Cardiac muscle cell (in vitro differentiated cells and primary cell): ENCODE data around the gene TRMU. TPM values are rescaled to one million over a fixed set of nuclear protein-coding genes. Genes with fewer than 3 reads are reported as not detected.

ENCODE experiments used
- DNase-seq, 2 donors: peaks; one replicate each; pipeline versions ENCODE4 v3.0.0 to v3.0.0-alpha.2; 2010 to 2017; ENCODE audit warnings: low read depth in 1 of 2, low spot score in 1 of 2
- H3K27ac ChIP-seq: fragments of 200-600 bp; sonication (generic); 2 replicates; pipeline ENCODE4 v1.5.1; 2016
- H3K27me3 ChIP-seq: fragments of 200-600 bp; sonication (generic); 2 replicates; pipeline ENCODE4 v1.6.0; 2016; ENCODE audit warnings: control low read depth
- H3K36me3 ChIP-seq: fragments of 200-600 bp; sonication (generic); 2 replicates; pipeline ENCODE4 v1.5.1; 2016; ENCODE audit warnings: control low read depth
- H3K4me1 ChIP-seq: fragments of 200-600 bp; sonication (generic); 2 replicates; pipeline ENCODE4 v1.8.1; 2017; ENCODE audit warnings: low read depth, mild to moderate bottlenecking, mixed run types
- H3K4me3 ChIP-seq: fragments of 200-600 bp; sonication (generic); 2 replicates; pipeline ENCODE4 v1.5.1; 2016; ENCODE audit warnings: mild to moderate bottlenecking
- H3K9me3 ChIP-seq: fragments of 200-600 bp; sonication (generic); 2 replicates; pipeline ENCODE4 v1.5.1; 2017; ENCODE audit warnings: low read depth, mild to moderate bottlenecking, control low read depth
- polyA plus RNA-seq: library from polyadenylated mRNA; unstranded; fragments of >200 nt; fragmentation: Nextera tagmentation; extraction: Ambion mirVana; gene quantifications from 2 replicates; pipeline ENCODE4 v1.2.1, GENCODE V29; 2016
- total RNA-seq: library from RNA; depleted of rRNA; stranded (reverse); fragments of >200 nt; gene quantifications from 2 replicates; pipeline ENCODE4 v1.2.3, GENCODE V29; 2016
- TF ChIP-seq, protein P1 (sequence below): IDR thresholded peaks from 2 replicates; pipeline ENCODE4 v1.5.1; 2012; ENCODE audit warnings: low read depth, mild to moderate bottlenecking, low read length

The TRMU gene
- total and polyA plus RNA-seq, 2 experiments from 2014 or later, result 127 to 130 TPM

DNA sequence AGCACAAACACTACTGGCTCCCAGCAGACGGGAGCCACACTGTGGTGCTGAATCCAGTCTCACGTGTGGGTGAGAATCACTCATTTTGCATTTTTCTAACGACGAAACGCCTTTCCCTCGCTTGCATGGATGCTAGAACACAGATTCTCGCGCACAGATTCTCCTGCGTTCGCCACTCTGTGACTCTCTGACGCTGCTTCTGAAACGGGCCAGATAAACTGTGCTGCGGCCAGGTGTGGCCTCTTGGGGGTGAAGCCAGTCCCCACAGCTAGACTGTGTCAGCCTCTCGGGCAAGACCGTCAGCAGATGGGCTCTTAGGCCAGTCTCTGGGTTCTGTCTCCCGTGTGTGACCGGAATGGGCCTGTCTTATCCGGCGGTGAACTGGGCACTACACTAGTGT, 44.6 kb downstream of the TRMU start:
- no peaks in the 10 kb centered on the region for H3K9me3 ChIP-seq
- H3K27ac ChIP-seq, result no peak overlapping the region
- TF ChIP-seq, protein P1, sequence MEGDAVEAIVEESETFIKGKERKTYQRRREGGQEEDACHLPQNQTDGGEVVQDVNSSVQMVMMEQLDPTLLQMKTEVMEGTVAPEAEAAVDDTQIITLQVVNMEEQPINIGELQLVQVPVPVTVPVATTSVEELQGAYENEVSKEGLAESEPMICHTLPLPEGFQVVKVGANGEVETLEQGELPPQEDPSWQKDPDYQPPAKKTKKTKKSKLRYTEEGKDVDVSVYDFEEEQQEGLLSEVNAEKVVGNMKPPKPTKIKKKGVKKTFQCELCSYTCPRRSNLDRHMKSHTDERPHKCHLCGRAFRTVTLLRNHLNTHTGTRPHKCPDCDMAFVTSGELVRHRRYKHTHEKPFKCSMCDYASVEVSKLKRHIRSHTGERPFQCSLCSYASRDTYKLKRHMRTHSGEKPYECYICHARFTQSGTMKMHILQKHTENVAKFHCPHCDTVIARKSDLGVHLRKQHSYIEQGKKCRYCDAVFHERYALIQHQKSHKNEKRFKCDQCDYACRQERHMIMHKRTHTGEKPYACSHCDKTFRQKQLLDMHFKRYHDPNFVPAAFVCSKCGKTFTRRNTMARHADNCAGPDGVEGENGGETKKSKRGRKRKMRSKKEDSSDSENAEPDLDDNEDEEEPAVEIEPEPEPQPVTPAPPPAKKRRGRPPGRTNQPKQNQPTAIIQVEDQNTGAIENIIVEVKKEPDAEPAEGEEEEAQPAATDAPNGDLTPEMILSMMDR, result no peak

DNA sequence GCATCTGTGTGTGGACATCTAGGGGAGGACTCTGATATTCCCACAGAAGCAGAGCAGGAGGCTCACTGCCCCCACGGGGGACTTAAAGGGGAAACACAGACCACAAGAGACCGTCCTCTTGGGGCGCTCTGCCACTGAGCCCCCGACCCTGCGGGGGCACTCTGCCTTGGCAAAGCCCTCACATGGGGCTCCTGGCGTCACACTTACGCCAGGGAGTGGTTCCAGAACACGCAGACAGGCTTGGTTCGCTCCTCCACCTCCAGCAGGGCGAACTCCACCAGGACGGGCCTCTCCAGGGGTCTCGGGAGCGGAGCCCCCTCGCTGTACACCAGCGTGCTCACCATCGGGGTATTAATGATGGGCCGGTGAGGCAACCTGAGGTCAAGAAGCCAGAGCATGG, 45.1 kb downstream of the TRMU start:
- no peak overlapping the region for H3K4me3 ChIP-seq
- DNase-seq, result no peak
- H3K27me3 ChIP-seq, result no peaks in the 10 kb centered on the region
- H3K36me3 ChIP-seq, result peaks cover 8% of the 10 kb centered on the region
- TF ChIP-seq, protein P1, result no peak
- no peaks in the 10 kb centered on the region for H3K9me3 ChIP-seq
- H3K4me1 ChIP-seq, result peaks cover 14% of the 10 kb centered on the region
- no peak overlapping the region for H3K27ac ChIP-seq

More for the DNA sequence above, 44.6 kb downstream of the TRMU start:
- Histone ChIP-seq H3K4me3 (no peak overlapping the region), H3K4me1 (peaks cover 14% of the 10 kb centered on the region), H3K36me3 (peaks cover 8% of the 10 kb centered on the region), H3K27me3 (no peaks in the 10 kb centered on the region)
- DNase-seq, result no peak

- H3K4me1 ChIP-seq, result peaks cover 14% of the 10 kb centered on the region
- no peak overlapping the region for H3K27ac ChIP-seq
- no peak overlapping the region for H3K4me3 ChIP-seq
- TF ChIP-seq, protein P1, result no peak
- H3K27me3 ChIP-seq, result no peaks in the 10 kb centered on the region
- no peaks in the 10 kb centered on the region for H3K9me3 ChIP-seq
- peak in 1 of 2 donors; percentile 9 for DNase-seq
- H3K36me3 ChIP-seq, result peaks cover 8% of the 10 kb centered on the region
Observed at GRCh38 chr22:46381142-46381541, 45.6 kb downstream of the TRMU start.

GRCh38 chr22:46381731-46382130, 46.2 kb downstream of the TRMU start:
- H3K36me3 ChIP-seq, result peaks cover 8% of the 10 kb centered on the region
- no peak for DNase-seq
- no peaks in the 10 kb centered on the region for H3K27me3 ChIP-seq
- TF ChIP-seq, protein P1, result no peak
- H3K4me1 ChIP-seq, result peaks cover 14% of the 10 kb centered on the region
- H3K9me3 ChIP-seq, result no peaks in the 10 kb centered on the region
- H3K4me3 ChIP-seq, result no peak overlapping the region
- no peak overlapping the region for H3K27ac ChIP-seq

- Histone ChIP-seq H3K27me3 (no peaks in the 10 kb centered on the region), H3K36me3 (peaks cover 8% of the 10 kb centered on the region), H3K9me3 (no peaks in the 10 kb centered on the region), H3K4me1 (peaks cover 10% of the 10 kb centered on the region), H3K4me3 (no peak overlapping the region), H3K27ac (no peak overlapping the region)
- no peak for DNase-seq
- TF ChIP-seq, protein P1, result no peak
Observed at GRCh38 chr22:46382524-46382923, 47.0 kb downstream of the TRMU start.

GRCh38 chr22:46386312-46386711, 50.8 kb downstream of the TRMU start:
- Histone ChIP-seq H3K27me3 (no peaks in the 10 kb centered on the region), H3K27ac (no peak overlapping the region), H3K4me1 (no peaks in the 10 kb centered on the region), H3K9me3 (no peaks in the 10 kb centered on the region), H3K4me3 (no peak overlapping the region), H3K36me3 (peaks cover 10% of the 10 kb centered on the region)
- no peak for DNase-seq
- TF ChIP-seq, protein P1, result no peak
